ENCODE data around the gene ARL16.

GRCh38 chr17:81681672-81682071 lies 1.9 kb downstream of the ARL16 start:
- TF ChIP-seq CTCF (IDR thresholded peaks at IDR 0.05; ENCODE audit: insufficient read depth, low read length) (no peak), GABPA (IDR thresholded peaks at IDR 0.05; ENCODE audit: low read depth) (no peak)

Data from HL-60 (cell line).